WTC11 (cell line): ENCODE data around the gene CIAO2A. TPM values are rescaled to one million over a fixed set of nuclear protein-coding genes. Genes with fewer than 3 reads are reported as not detected.

ENCODE experiments used
- ATAC-seq: fragments of 200-7000 bp; cut with Tn5 transposase; 2 replicates; pipeline ENCODE4 v1.10.0; 2021; ENCODE audit warnings: mild to moderate bottlenecking, moderate library complexity
- CTCF ChIA-PET: fragments of 300-600 bp; sonication (Branson Sonifier 250); formaldehyde crosslinking; loops from one replicate; lab custom pipeline; 2021; ENCODE audit warnings: antibody characterized with exemption; lab: Charles Lee
- POLR2A ChIA-PET: fragments of 350-600 bp; sonication (Branson Sonifier 250); formaldehyde crosslinking; loops from one replicate; lab custom pipeline; 2021; ENCODE audit warnings: antibody characterized with exemption; lab: Charles Lee
- DNase-seq: peaks from one replicate; pipeline ENCODE4 v3.0.0; 2021; ENCODE audit warnings: low spot score
- H3K27ac Mint-ChIP-seq: 2 replicates; pipeline ENCODE4 v1.8.0; 2021; ENCODE audit warnings: mixed read lengths
- H3K27me3 Mint-ChIP-seq: 2 replicates; pipeline ENCODE4 v1.8.0; 2021; ENCODE audit warnings: low read depth, mild to moderate bottlenecking, moderate library complexity, mixed read lengths
- H3K36me3 Mint-ChIP-seq: 2 replicates; pipeline ENCODE4 v1.8.0; 2021; ENCODE audit warnings: mixed read lengths
- H3K4me1 Mint-ChIP-seq: 2 replicates; pipeline ENCODE4 v1.8.0; 2022; ENCODE audit warnings: mixed read lengths
- H3K4me3 Mint-ChIP-seq: 2 replicates; pipeline ENCODE4 v1.8.0; 2021; ENCODE audit warnings: mild to moderate bottlenecking, moderate library complexity, mixed read lengths
- H3K9me3 Mint-ChIP-seq: 2 replicates; pipeline ENCODE4 v1.8.0; 2021; ENCODE audit warnings: mixed read lengths
- CBFB ChIP-seq: sonication (generic); formaldehyde crosslinking; IDR thresholded peaks from 2 replicates; pipeline ENCODE4 v1.8.1; 2022; ENCODE audit warnings: mild to moderate bottlenecking, low read depth, missing genetic modification reagents
- CREB1 ChIP-seq: sonication (generic); formaldehyde crosslinking; IDR thresholded peaks from 2 replicates; pipeline ENCODE4 v1.8.0; 2023; ENCODE audit warnings: mild to moderate bottlenecking, missing genetic modification reagents
- ELF4 ChIP-seq: sonication (generic); formaldehyde crosslinking; IDR thresholded peaks from 2 replicates; pipeline ENCODE4 v1.8.1; 2022; ENCODE audit warnings: low read depth, mild to moderate bottlenecking, moderate library complexity, missing genetic modification reagents
- ETV6 ChIP-seq: sonication (generic); formaldehyde crosslinking; IDR thresholded peaks from 2 replicates; pipeline ENCODE4 v1.8.1; 2022; ENCODE audit warnings: mild to moderate bottlenecking, missing genetic modification reagents
- FOXK1 ChIP-seq: sonication (generic); formaldehyde crosslinking; IDR thresholded peaks from 2 replicates; pipeline ENCODE4 v1.8.0; 2022; ENCODE audit warnings: mild to moderate bottlenecking, moderate library complexity, missing genetic modification reagents
- IRF2 ChIP-seq: sonication (generic); formaldehyde crosslinking; IDR thresholded peaks from 2 replicates; pipeline ENCODE4 v1.8.0; 2022; ENCODE audit warnings: low read depth, missing genetic modification reagents, borderline replicate concordance
- NFATC4 ChIP-seq: fragments of 250-450 bp; sonication (Bioruptor Pico); IDR thresholded peaks from 2 replicates; pipeline ENCODE4 v1.9.0; 2021; ENCODE audit warnings: mild to moderate bottlenecking
- NR1H2 ChIP-seq: sonication (generic); formaldehyde crosslinking; IDR thresholded peaks from 2 replicates; pipeline ENCODE4 v1.9.0; 2021; ENCODE audit warnings: mild to moderate bottlenecking, moderate library complexity, missing genetic modification reagents
- PRRX2 ChIP-seq: fragments of 250-450 bp; sonication (Bioruptor Pico); IDR thresholded peaks from 2 replicates; pipeline ENCODE4 v1.8.0; 2021; ENCODE audit warnings: mild to moderate bottlenecking
- RELA ChIP-seq: sonication (generic); formaldehyde crosslinking; IDR thresholded peaks from 2 replicates; pipeline ENCODE4 v1.8.1; 2022; ENCODE audit warnings: missing genetic modification reagents, mild to moderate bottlenecking, borderline replicate concordance
- SOX15 ChIP-seq: fragments of 250-450 bp; sonication (Bioruptor Pico); IDR thresholded peaks from 2 replicates; pipeline ENCODE4 v1.9.0; 2021; ENCODE audit warnings: mild to moderate bottlenecking
- SP1 ChIP-seq: sonication (generic); formaldehyde crosslinking; conservative IDR thresholded peaks from 2 replicates; pipeline ENCODE4 v1.8.1; 2022; ENCODE audit warnings: missing genetic modification reagents
- TEAD1 ChIP-seq: sonication (generic); formaldehyde crosslinking; IDR thresholded peaks from 2 replicates; pipeline ENCODE4 v1.8.0; 2022; ENCODE audit warnings: mild to moderate bottlenecking, missing genetic modification reagents
- ZNF121 ChIP-seq: sonication (generic); formaldehyde crosslinking; IDR thresholded peaks from 2 replicates; pipeline ENCODE4 v1.8.0; 2023; ENCODE audit warnings: missing genetic modification reagents
- ZNF219 ChIP-seq: sonication (generic); formaldehyde crosslinking; IDR thresholded peaks from 2 replicates; pipeline ENCODE4 v1.8.0; 2023; ENCODE audit warnings: missing genetic modification reagents, mild to moderate bottlenecking, borderline replicate concordance
- ZNF263 ChIP-seq: sonication (generic); formaldehyde crosslinking; IDR thresholded peaks from 2 replicates; pipeline ENCODE4 v1.8.1; 2022; ENCODE audit warnings: low read depth, mild to moderate bottlenecking, moderate library complexity, missing genetic modification reagents
- ZNF317 ChIP-seq: sonication (generic); formaldehyde crosslinking; IDR thresholded peaks from 2 replicates; pipeline ENCODE4 v1.8.1; 2023; ENCODE audit warnings: low read depth, mild to moderate bottlenecking, moderate library complexity, missing genetic modification reagents, borderline replicate concordance
- total RNA-seq: library from RNA; stranded (reverse); gene quantifications from 3 replicates; pipeline ENCODE4 v1.2.3, GENCODE V29; 2021
- TF ChIP-seq, protein P1 (sequence below): sonication (generic); formaldehyde crosslinking; IDR thresholded peaks from 2 replicates; pipeline ENCODE4 v1.8.1; 2022; ENCODE audit warnings: mild to moderate bottlenecking, missing genetic modification reagents, moderate library complexity, borderline replicate concordance
- TF ChIP-seq, protein P2 (sequence below): fragments of 250-450 bp; sonication (Bioruptor Pico); IDR thresholded peaks from 2 replicates; pipeline ENCODE4 v1.9.0; 2021; ENCODE audit warnings: mild to moderate bottlenecking
- TF ChIP-seq, protein P3 (sequence below): sonication (generic); formaldehyde crosslinking; IDR thresholded peaks from 2 replicates; pipeline ENCODE4 v1.8.0; 2022; ENCODE audit warnings: mild to moderate bottlenecking, missing genetic modification reagents
- TF ChIP-seq, protein P4 (sequence below): sonication (generic); formaldehyde crosslinking; IDR thresholded peaks from 2 replicates; pipeline ENCODE4 v1.8.0; 2023; ENCODE audit warnings: mild to moderate bottlenecking, missing genetic modification reagents
- TF ChIP-seq, protein P5 (sequence below): fragments of 250-450 bp; sonication (Bioruptor Pico); IDR thresholded peaks from 2 replicates; pipeline ENCODE4 v1.9.0; 2021; ENCODE audit warnings: moderate library complexity, mild to moderate bottlenecking, inconsistent platforms, borderline replicate concordance
- TF ChIP-seq, protein P6 (sequence below): sonication (generic); formaldehyde crosslinking; IDR thresholded peaks from 2 replicates; pipeline ENCODE4 v1.8.1; 2022; ENCODE audit warnings: low read depth, mild to moderate bottlenecking, moderate library complexity, missing genetic modification reagents, borderline replicate concordance
- TF ChIP-seq, protein P7 (sequence below): sonication (generic); formaldehyde crosslinking; IDR thresholded peaks from 2 replicates; pipeline ENCODE4 v1.8.0; 2022; ENCODE audit warnings: mild to moderate bottlenecking, missing genetic modification reagents

CIAO2A gene
- total RNA-seq, 1 experiment from 2014 or later, result 73.6 TPM

DNA sequence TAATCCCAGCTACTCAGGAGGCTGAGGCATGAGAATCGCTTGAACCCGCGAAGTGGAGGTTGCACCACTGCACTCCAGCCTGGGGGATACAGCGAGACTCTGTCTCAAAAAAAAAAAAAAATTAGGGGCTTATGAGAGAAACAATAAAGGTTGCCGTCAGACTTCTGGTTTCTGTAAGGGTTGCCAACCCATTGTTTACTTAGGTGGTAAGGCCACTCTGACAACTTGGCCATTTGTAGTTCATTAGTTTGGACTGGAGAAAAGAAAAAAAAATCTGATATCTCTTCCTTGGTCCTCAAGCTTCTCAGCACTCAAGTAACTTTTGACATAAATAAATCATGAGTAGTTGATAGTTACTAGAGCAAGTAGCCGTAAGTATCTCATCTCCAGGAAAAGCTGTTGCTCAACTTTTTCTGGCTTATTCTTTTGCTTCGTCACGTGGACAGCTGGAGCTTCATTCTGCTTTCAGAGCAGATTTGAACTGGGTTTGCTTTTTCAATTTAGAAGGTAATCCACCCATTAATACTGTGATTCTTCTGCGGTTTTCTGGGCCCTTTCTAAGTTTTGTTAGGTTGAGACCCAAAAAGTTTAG is 11.6 kb upstream of the CIAO2A start (continued):
- TF ChIP-seq FOXK1 (no peak), CREB1 (CRISPR knock-in tag) (no peak), ZNF219 (no peak), NR1H2 (CRISPR knock-in tag) (no peak), NFATC4 (CRISPR knock-in tag) (no peak)
- TF ChIP-seq, protein P1, sequence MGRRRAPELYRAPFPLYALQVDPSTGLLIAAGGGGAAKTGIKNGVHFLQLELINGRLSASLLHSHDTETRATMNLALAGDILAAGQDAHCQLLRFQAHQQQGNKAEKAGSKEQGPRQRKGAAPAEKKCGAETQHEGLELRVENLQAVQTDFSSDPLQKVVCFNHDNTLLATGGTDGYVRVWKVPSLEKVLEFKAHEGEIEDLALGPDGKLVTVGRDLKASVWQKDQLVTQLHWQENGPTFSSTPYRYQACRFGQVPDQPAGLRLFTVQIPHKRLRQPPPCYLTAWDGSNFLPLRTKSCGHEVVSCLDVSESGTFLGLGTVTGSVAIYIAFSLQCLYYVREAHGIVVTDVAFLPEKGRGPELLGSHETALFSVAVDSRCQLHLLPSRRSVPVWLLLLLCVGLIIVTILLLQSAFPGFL, result no peak
- TF ChIP-seq, protein P2, sequence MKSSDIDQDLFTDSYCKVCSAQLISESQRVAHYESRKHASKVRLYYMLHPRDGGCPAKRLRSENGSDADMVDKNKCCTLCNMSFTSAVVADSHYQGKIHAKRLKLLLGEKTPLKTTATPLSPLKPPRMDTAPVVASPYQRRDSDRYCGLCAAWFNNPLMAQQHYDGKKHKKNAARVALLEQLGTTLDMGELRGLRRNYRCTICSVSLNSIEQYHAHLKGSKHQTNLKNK (CRISPR knock-in tag), result no peak
- TF ChIP-seq, protein P3, sequence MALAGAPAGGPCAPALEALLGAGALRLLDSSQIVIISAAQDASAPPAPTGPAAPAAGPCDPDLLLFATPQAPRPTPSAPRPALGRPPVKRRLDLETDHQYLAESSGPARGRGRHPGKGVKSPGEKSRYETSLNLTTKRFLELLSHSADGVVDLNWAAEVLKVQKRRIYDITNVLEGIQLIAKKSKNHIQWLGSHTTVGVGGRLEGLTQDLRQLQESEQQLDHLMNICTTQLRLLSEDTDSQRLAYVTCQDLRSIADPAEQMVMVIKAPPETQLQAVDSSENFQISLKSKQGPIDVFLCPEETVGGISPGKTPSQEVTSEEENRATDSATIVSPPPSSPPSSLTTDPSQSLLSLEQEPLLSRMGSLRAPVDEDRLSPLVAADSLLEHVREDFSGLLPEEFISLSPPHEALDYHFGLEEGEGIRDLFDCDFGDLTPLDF (CRISPR knock-in tag), result no peak

DNA sequence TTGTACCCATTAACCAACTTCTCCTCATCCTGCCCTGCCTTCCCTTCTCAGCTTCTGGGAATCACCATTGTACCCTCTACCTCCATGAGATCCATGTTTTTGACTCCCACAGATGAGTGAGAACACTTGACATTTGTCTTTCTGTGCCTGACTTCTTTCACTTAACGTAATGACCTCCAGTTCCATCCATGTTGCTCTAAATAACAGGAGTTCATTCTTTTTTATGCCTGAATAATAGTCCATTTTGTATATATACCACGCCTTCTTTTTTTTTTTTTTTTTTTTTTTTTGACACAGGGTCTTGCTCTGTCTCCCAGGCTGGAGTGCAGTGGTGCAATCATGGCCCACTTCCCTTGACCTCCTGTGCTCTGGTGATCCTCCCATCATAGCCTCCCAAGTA is 8.9 kb upstream of the CIAO2A start:
- H3K9me3 Mint-ChIP-seq, result peaks cover 3% of the 10 kb centered on the region; the same call in 1 of the 2 replicates
- H3K4me1 Mint-ChIP-seq, result peaks cover 4% of the 10 kb centered on the region
- no peak overlapping the region for H3K27ac Mint-ChIP-seq
- H3K36me3 Mint-ChIP-seq, result peaks cover 2% of the 10 kb centered on the region; the same call in 1 of the 2 replicates
- ChIA-PET CTCF (no interaction called here), POLR2A (no interaction called here)
- H3K4me3 Mint-ChIP-seq, result no peak overlapping the region
- DNase-seq (no peak), ATAC-seq (no peak)
- no peaks in the 10 kb centered on the region for H3K27me3 Mint-ChIP-seq
- TF ChIP-seq FOXK1, result no peak
- TF ChIP-seq, protein P4, sequence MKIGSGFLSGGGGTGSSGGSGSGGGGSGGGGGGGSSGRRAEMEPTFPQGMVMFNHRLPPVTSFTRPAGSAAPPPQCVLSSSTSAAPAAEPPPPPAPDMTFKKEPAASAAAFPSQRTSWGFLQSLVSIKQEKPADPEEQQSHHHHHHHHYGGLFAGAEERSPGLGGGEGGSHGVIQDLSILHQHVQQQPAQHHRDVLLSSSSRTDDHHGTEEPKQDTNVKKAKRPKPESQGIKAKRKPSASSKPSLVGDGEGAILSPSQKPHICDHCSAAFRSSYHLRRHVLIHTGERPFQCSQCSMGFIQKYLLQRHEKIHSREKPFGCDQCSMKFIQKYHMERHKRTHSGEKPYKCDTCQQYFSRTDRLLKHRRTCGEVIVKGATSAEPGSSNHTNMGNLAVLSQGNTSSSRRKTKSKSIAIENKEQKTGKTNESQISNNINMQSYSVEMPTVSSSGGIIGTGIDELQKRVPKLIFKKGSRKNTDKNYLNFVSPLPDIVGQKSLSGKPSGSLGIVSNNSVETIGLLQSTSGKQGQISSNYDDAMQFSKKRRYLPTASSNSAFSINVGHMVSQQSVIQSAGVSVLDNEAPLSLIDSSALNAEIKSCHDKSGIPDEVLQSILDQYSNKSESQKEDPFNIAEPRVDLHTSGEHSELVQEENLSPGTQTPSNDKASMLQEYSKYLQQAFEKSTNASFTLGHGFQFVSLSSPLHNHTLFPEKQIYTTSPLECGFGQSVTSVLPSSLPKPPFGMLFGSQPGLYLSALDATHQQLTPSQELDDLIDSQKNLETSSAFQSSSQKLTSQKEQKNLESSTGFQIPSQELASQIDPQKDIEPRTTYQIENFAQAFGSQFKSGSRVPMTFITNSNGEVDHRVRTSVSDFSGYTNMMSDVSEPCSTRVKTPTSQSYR (CRISPR knock-in tag), result no peak
- TF ChIP-seq ZNF263 (CRISPR knock-in tag), result no peak
- no peak for TF ChIP-seq SOX15 (CRISPR knock-in tag)
- TF ChIP-seq ZNF121, result no peak
- TF ChIP-seq ZNF317 (CRISPR knock-in tag), result no peak

DNA sequence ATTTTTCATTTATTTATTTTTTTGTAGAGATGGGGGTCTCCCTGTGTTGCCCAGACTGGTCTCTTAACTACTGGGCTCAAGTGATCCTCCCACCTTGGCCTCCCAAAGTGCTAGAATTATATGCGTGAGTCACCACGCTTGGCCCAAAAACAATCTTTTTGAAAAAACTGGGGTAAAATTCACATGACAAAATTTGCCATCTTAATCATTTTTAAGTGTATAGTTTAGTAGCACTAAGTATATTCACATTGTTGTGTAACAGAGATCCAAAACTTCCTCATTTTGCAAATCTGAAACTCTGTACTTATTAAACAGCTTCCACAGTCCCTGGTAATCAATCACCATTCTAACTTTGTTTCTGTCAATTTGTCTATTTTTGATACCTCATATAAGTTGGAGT is 7.3 kb upstream of the CIAO2A start:
- Mint-ChIP-seq H3K27me3 (no peaks in the 10 kb centered on the region), H3K4me3 (no peak overlapping the region), H3K4me1 (peaks cover 16% of the 10 kb centered on the region), H3K27ac (no peak overlapping the region), H3K36me3 (peaks cover 2% of the 10 kb centered on the region; the same call in 1 of the 2 replicates), H3K9me3 (peaks cover 3% of the 10 kb centered on the region; the same call in 1 of the 2 replicates)
- TF ChIP-seq IRF2, result no peak
- TF ChIP-seq ELF4 (CRISPR knock-in tag), result no peak
- no peak for TF ChIP-seq PRRX2
- TF ChIP-seq, protein P5, sequence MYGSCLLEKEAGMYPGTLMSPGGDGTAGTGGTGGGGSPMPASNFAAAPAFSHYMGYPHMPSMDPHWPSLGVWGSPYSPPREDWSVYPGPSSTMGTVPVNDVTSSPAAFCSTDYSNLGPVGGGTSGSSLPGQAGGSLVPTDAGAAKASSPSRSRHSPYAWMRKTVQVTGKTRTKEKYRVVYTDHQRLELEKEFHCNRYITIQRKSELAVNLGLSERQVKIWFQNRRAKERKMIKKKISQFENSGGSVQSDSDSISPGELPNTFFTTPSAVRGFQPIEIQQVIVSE (CRISPR knock-in tag), result no peak
- TF ChIP-seq ETV6, result no peak
- no peak for TF ChIP-seq TEAD1 (CRISPR knock-in tag)
- TF ChIP-seq, protein P6, sequence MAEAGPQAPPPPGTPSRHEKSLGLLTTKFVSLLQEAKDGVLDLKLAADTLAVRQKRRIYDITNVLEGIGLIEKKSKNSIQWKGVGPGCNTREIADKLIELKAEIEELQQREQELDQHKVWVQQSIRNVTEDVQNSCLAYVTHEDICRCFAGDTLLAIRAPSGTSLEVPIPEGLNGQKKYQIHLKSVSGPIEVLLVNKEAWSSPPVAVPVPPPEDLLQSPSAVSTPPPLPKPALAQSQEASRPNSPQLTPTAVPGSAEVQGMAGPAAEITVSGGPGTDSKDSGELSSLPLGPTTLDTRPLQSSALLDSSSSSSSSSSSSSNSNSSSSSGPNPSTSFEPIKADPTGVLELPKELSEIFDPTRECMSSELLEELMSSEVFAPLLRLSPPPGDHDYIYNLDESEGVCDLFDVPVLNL (CRISPR knock-in tag), result no peak
- TF ChIP-seq CBFB (CRISPR knock-in tag), result no peak
- no peak for TF ChIP-seq RELA (CRISPR knock-in tag)
- no peak for TF ChIP-seq SP1 (CRISPR knock-in tag)
- TF ChIP-seq, protein P7, sequence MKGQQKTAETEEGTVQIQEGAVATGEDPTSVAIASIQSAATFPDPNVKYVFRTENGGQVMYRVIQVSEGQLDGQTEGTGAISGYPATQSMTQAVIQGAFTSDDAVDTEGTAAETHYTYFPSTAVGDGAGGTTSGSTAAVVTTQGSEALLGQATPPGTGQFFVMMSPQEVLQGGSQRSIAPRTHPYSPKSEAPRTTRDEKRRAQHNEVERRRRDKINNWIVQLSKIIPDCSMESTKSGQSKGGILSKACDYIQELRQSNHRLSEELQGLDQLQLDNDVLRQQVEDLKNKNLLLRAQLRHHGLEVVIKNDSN (CRISPR knock-in tag), result no peak
- DNase-seq, result no peak
- no peak for ATAC-seq
- CTCF ChIA-PET, result no interaction called here
- POLR2A ChIA-PET, result no interaction called here
